ENCODE results near the gene TMEM37. TPM values are rescaled to one million over a fixed set of nuclear protein-coding genes. Genes with fewer than 3 reads are reported as not detected.

TMEM37 gene
- total and polyA plus RNA-seq, 2 donors from 2014 or later, result 59.4 to 221 TPM

GRCh38 chr2:119414894-119415293 lies 16.8 kb upstream of the TMEM37 start:
- Histone ChIP-seq H3K36me3 (ENCODE audit: control insufficient read depth in 2 of 3, insufficient read depth in 3 of 3, low read length in 3 of 3) (no peaks in the 10 kb centered on the region), H3K9ac (ENCODE audit: low read length in 3 of 3) (no peak overlapping the region), H3K9me3 (ENCODE audit: control insufficient read depth in 2 of 3, insufficient read depth in 1 of 3, low read length in 3 of 3) (no peaks in the 10 kb centered on the region), H3K4me1 (ENCODE audit: control insufficient read depth in 2 of 3, insufficient read depth in 2 of 3, low read depth in 1 of 3, low read length in 3 of 3) (peaks cover 0 to 3% (median 2%) of the 10 kb centered on the region in 3 donors), H3K27me3 (ENCODE audit: control insufficient read depth, insufficient read depth, low read length) (no peaks in the 10 kb centered on the region), H3K4me3 (ENCODE audit: low read length in 3 of 3) (no peak overlapping the region), H3K27ac (ENCODE audit: low read depth in 2 of 2, low read length in 2 of 2) (no peak overlapping the region)
- FAIRE-seq, result no peak
- DNase-seq, result no peak
- intact Hi-C loops (cut with DNase I), result no loop called here
- TF ChIP-seq, protein P1, sequence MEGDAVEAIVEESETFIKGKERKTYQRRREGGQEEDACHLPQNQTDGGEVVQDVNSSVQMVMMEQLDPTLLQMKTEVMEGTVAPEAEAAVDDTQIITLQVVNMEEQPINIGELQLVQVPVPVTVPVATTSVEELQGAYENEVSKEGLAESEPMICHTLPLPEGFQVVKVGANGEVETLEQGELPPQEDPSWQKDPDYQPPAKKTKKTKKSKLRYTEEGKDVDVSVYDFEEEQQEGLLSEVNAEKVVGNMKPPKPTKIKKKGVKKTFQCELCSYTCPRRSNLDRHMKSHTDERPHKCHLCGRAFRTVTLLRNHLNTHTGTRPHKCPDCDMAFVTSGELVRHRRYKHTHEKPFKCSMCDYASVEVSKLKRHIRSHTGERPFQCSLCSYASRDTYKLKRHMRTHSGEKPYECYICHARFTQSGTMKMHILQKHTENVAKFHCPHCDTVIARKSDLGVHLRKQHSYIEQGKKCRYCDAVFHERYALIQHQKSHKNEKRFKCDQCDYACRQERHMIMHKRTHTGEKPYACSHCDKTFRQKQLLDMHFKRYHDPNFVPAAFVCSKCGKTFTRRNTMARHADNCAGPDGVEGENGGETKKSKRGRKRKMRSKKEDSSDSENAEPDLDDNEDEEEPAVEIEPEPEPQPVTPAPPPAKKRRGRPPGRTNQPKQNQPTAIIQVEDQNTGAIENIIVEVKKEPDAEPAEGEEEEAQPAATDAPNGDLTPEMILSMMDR (IDR thresholded peaks at IDR 0.05; ENCODE audit: borderline replicate concordance, extremely low read depth, insufficient read depth), result no peak

GRCh38 chr2:119415630-119416029 lies 16.0 kb upstream of the TMEM37 start:
- FAIRE-seq (no peak), DNase-seq (no peak)
- H3K27ac ChIP-seq (ENCODE audit: low read depth in 2 of 2, low read length in 2 of 2), result no peak overlapping the region
- peaks cover 0 to 8% (median 2%) of the 10 kb centered on the region in 3 donors for H3K4me1 ChIP-seq (ENCODE audit: control insufficient read depth in 2 of 3, insufficient read depth in 2 of 3, low read depth in 1 of 3, low read length in 3 of 3)
- TF ChIP-seq, protein P1 (IDR thresholded peaks at IDR 0.05; ENCODE audit: borderline replicate concordance, extremely low read depth, insufficient read depth), result no peak
- H3K9ac ChIP-seq (ENCODE audit: low read length in 3 of 3), result no peak overlapping the region
- intact Hi-C loops (cut with DNase I), result no loop called here
- H3K9me3 ChIP-seq (ENCODE audit: control insufficient read depth in 2 of 3, insufficient read depth in 1 of 3, low read length in 3 of 3), result no peaks in the 10 kb centered on the region
- H3K27me3 ChIP-seq (ENCODE audit: control insufficient read depth, insufficient read depth, low read length), result no peaks in the 10 kb centered on the region
- no peak overlapping the region for H3K4me3 ChIP-seq (ENCODE audit: low read length in 3 of 3)
- H3K36me3 ChIP-seq (ENCODE audit: control insufficient read depth in 2 of 3, insufficient read depth in 3 of 3, low read length in 3 of 3), result no peaks in the 10 kb centered on the region

DNA sequence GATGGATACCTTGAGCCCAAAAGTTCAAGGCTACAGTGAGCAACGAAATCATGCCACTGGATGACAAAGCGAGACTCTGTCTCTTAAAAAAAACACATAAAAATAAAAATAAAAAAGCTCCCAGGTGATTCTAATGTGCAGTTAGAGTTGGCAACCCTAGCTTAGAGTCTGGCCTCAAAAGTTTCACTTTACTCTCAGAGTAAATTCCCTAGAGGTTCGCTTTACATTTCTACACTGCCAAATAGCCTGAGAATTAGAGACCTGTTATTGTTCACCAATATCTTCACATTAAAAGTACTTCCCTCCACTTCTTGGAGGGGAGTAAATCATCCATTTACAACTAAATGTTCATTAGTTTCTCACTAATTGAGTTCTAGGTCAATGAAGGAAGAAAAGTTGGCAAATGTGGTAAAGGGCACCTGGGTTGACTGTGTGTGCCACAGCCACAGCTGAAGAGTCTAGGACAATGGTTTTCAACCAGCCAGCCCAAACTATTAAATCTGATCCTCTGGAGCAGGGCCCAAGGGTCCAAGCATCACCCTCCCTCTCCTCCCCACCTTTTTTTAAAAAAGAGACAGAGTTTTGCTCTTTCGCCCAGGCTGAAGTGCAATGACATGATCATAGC lies 15.2 kb upstream of the TMEM37 start:
- H3K4me1 ChIP-seq (ENCODE audit: control insufficient read depth in 2 of 3, insufficient read depth in 2 of 3, low read depth in 1 of 3, low read length in 3 of 3), result peaks cover 0 to 8% (median 2%) of the 10 kb centered on the region in 3 donors
- no peak overlapping the region for H3K4me3 ChIP-seq (ENCODE audit: low read length in 3 of 3)
- TF ChIP-seq, protein P1 (IDR thresholded peaks at IDR 0.05; ENCODE audit: borderline replicate concordance, extremely low read depth, insufficient read depth), result no peak
- FAIRE-seq (no peak), DNase-seq (no peak)
- H3K27me3 ChIP-seq (ENCODE audit: control insufficient read depth, insufficient read depth, low read length), result no peaks in the 10 kb centered on the region
- intact Hi-C loops (cut with DNase I), result no loop called here
- no peaks in the 10 kb centered on the region for H3K9me3 ChIP-seq (ENCODE audit: control insufficient read depth in 2 of 3, insufficient read depth in 1 of 3, low read length in 3 of 3)
- H3K36me3 ChIP-seq (ENCODE audit: control insufficient read depth in 2 of 3, insufficient read depth in 3 of 3, low read length in 3 of 3), result no peaks in the 10 kb centered on the region
- H3K9ac ChIP-seq (ENCODE audit: low read length in 3 of 3), result no peak overlapping the region
- H3K27ac ChIP-seq (ENCODE audit: low read depth in 2 of 2, low read length in 2 of 2), result peak overlapping the region; percentile 34 to 73

DNA sequence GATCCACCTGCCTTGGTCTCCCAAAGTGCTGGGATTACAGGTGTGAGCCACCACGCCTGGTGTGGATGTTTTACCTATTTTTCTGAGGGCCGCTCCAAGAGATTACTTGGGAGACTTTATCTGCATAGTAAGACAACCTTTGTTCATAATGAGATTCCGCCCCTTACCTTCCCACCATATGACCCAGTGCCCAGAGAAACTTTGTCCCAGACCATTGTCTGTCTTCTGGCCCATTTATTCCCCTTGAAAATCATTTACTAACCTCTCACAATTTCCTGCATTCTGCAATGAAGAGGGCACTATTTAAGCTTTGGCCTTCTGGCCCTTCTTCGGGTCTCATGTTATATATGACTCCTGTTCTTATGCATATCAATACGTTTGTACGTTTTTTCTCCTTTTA lies 13.7 kb upstream of the TMEM37 start:
- Histone ChIP-seq H3K9me3 (ENCODE audit: control insufficient read depth in 2 of 3, insufficient read depth in 1 of 3, low read length in 3 of 3) (no peaks in the 10 kb centered on the region), H3K4me1 (ENCODE audit: control insufficient read depth in 2 of 3, insufficient read depth in 2 of 3, low read depth in 1 of 3, low read length in 3 of 3) (peaks cover 0 to 8% (median 2%) of the 10 kb centered on the region in 3 donors), H3K27ac (ENCODE audit: low read depth in 2 of 2, low read length in 2 of 2) (peak overlapping the region; percentile 41 to 61), H3K4me3 (ENCODE audit: low read length in 3 of 3) (no peak overlapping the region), H3K9ac (ENCODE audit: low read length in 3 of 3) (no peak overlapping the region), H3K27me3 (ENCODE audit: control insufficient read depth, insufficient read depth, low read length) (no peaks in the 10 kb centered on the region), H3K36me3 (ENCODE audit: control insufficient read depth in 2 of 3, insufficient read depth in 3 of 3, low read length in 3 of 3) (no peaks in the 10 kb centered on the region)
- DNase-seq (no peak), FAIRE-seq (no peak)
- TF ChIP-seq, protein P1 (IDR thresholded peaks at IDR 0.05; ENCODE audit: borderline replicate concordance, extremely low read depth, insufficient read depth), result no peak
- intact Hi-C loops (cut with DNase I), result no loop called here

Data from kidney (tissue), 14 donors.